Measurements from ENCODE around the gene COPB1. TPM values are rescaled to one million over a fixed set of nuclear protein-coding genes. Genes with fewer than 3 reads are reported as not detected.
A peak's percentile ranks its signal among the peaks of the same experiment; 100 is the strongest.
"Not testable (repeated sequence)": the region's sequence is repeated elsewhere in the genome, so short reads cannot be mapped to it uniquely, and the experiment has no call there.

The COPB1 gene
- polyA plus RNA-seq, 1 experiment, result 285 TPM

- no peak overlapping the region for H3K4me3 ChIP-seq (ENCODE audit: low read depth, low read length)
These were observed 38.8 kb upstream of the COPB1 start for GRCh38 chr11:14538271-14538925.

GRCh38 chr11:14537134-14537599, 37.6 kb upstream of the COPB1 start:
- POLR2A ChIA-PET, result no interaction called here
- peaks cover 3% of the 10 kb centered on the region for H3K27me3 ChIP-seq (ENCODE audit: control insufficient read depth, insufficient read depth, low read length)
- H3K4me3 ChIP-seq (ENCODE audit: low read depth, low read length), result no peak overlapping the region
- DNase-seq (ENCODE audit: low read depth, low spot score), result no peak
- H3K27ac ChIP-seq (ENCODE audit: low read depth, low read length), result no peak overlapping the region
- TF ChIP-seq CTCF (IDR thresholded peaks at IDR 0.05; ENCODE audit: low read depth, low read length), result peak; percentile 81
- CTCF ChIA-PET, result interaction anchor here (0.6 to 1.0 kb wide), 5 partner anchors 10 to 370 kb away, joined by 3 to 4 read pairs (median 3); no protein-coding TSS in a partner anchor
- H3K9me3 ChIP-seq (ENCODE audit: control insufficient read depth, insufficient read depth, low read length), result no peaks in the 10 kb centered on the region

More at GRCh38 chr11:14538271-14538925, 38.8 kb upstream of the COPB1 start:
- POLR2A ChIA-PET, result no interaction called here
- no peak for TF ChIP-seq CTCF (IDR thresholded peaks at IDR 0.05; ENCODE audit: low read depth, low read length)
- Histone ChIP-seq H3K27ac (ENCODE audit: low read depth, low read length) (no peak overlapping the region), H3K27me3 (ENCODE audit: control insufficient read depth, insufficient read depth, low read length) (peaks cover 3% of the 10 kb centered on the region), H3K9me3 (ENCODE audit: control insufficient read depth, insufficient read depth, low read length) (no peaks in the 10 kb centered on the region)
- CTCF ChIA-PET, result interaction anchor here (0.6 to 1.5 kb wide), 2 partner anchors 184 to 369 kb away, joined by 3 to 8 read pairs; no protein-coding TSS in a partner anchor
- DNase-seq (ENCODE audit: low read depth, low spot score), result no peak

- H3K4me3 ChIP-seq (ENCODE audit: low read depth, low read length); H3K9me3 ChIP-seq (ENCODE audit: control insufficient read depth, insufficient read depth, low read length); H3K27me3 ChIP-seq (ENCODE audit: control insufficient read depth, insufficient read depth, low read length); DNase-seq (ENCODE audit: low read depth, low spot score); H3K27ac ChIP-seq (ENCODE audit: low read depth, low read length); POLR2A ChIA-PET: not testable (repeated sequence)
- CTCF ChIA-PET, result interaction anchor here (0.7 kb wide), 1 partner anchor 527 kb away, joined by 7 read pairs; no protein-coding TSS in a partner anchor
These were observed 35.6 kb upstream of the COPB1 start for GRCh38 chr11:14535166-14535565.

- Histone ChIP-seq H3K27ac (ENCODE audit: low read depth, low read length) (no peak overlapping the region), H3K4me3 (ENCODE audit: low read depth, low read length) (no peak overlapping the region), H3K9me3 (ENCODE audit: control insufficient read depth, insufficient read depth, low read length) (no peaks in the 10 kb centered on the region), H3K27me3 (ENCODE audit: control insufficient read depth, insufficient read depth, low read length) (no peaks in the 10 kb centered on the region)
- no peak for TF ChIP-seq CTCF (IDR thresholded peaks at IDR 0.05; ENCODE audit: low read depth, low read length)
- DNase-seq (ENCODE audit: low read depth, low spot score), result no peak
- CTCF ChIA-PET, result interaction anchor here (1.7 kb wide), 1 partner anchor 374 kb away, joined by 3 read pairs; no protein-coding TSS in a partner anchor
- POLR2A ChIA-PET, result no interaction called here
These were observed 30.3 kb upstream of the COPB1 start for GRCh38 chr11:14529951-14530350.

- DNase-seq (ENCODE audit: low read depth, low spot score), result no peak
- H3K9me3 ChIP-seq (ENCODE audit: control insufficient read depth, insufficient read depth, low read length), result no peaks in the 10 kb centered on the region
- no peaks in the 10 kb centered on the region for H3K27me3 ChIP-seq (ENCODE audit: control insufficient read depth, insufficient read depth, low read length)
- H3K4me3 ChIP-seq (ENCODE audit: low read depth, low read length), result no peak overlapping the region
- TF ChIP-seq CTCF (IDR thresholded peaks at IDR 0.05; ENCODE audit: low read depth, low read length), result no peak
- ChIA-PET POLR2A (no interaction called here), CTCF (interaction anchor here (1.7 kb wide), 1 partner anchor 375 kb away, joined by 3 read pairs; no protein-coding TSS in a partner anchor)
- H3K27ac ChIP-seq (ENCODE audit: low read depth, low read length), result no peak overlapping the region
These were observed 29.7 kb upstream of the COPB1 start for GRCh38 chr11:14529321-14529720.
